ENCODE measurements around the gene SLC1A4.
"Not testable (repeated sequence)": the region's sequence is repeated elsewhere in the genome, so short reads cannot be mapped to it uniquely, and the experiment has no call there.

Gene SLC1A4

GRCh38 chr2:65030476-65031332, 41.5 kb downstream of the SLC1A4 start:
- DNase-seq = no peak

DNA sequence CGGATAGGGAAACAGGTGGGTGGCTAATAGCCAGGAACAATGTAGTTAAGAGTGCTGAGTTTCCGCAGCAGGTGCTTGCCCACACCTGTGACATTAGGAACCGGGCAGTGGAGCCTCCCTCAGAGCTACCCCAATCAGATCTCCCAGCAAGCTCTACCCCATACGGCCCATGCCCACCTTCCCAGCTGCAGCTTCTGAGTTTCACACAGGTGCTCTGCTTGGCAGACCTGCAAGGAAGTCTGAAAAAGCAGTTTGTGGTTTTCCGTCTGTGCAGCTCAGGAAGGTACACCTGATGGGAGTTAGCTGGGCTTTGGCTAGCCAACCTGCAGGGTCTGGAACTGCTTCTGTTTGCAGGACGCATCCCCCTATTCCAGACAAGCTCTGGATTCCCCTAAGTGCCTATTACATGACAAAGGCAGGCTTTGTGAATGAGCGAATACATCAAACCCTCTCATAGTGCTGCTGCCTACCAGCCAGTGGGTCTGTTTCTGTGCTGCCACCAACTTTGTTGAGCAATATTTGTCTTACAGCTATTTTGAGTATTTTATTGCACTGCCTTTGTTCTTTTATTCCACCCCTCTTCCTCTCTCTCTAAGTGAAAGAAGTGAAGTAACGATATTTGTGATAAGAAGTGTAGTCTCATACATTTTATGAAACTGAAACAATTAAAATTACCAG, 42.3 kb downstream of the SLC1A4 start:
- DNase-seq = peak; percentile 19

- no peak for DNase-seq
Measured at GRCh38 chr2:65032019-65032975, 43.1 kb downstream of the SLC1A4 start.

DNA sequence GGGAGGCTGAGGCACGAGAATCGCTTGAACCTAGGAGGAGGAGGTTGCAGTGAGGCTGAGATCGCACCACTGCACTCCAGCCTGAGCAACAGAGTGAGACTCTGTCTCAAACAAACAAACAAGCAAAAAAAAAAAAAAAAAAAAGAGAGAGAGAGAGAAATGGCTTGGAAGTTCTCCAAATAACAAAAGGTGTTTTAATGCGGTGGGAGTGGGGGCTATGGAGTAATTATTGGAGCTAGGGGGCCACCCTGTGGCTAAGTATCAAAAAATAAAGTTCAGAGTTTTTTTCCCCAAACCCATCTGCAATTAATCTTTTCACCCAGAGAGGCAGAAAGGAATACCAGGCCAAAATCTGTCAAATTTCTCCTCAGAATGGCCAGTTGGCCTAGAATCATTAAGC, 44.0 kb downstream of the SLC1A4 start:
- DNase-seq = no peak

DNA sequence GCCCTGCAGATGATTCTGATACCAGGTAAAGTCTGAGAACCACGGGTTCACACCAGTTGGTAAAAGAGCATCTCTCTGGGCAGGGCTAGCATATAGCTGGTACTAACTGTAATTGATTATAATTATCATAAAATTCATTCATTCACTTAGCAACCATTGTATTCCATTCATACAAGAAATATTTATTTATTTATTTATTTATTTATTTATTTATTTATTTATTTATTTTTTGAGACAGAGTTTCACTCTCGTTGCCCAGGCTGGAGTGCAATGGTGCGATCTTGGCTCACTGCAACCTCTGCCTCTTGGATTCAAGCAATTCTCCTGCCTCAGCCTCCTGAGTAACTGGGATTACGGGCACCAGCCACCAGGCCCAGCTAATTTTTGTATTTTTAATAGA, 44.5 kb downstream of the SLC1A4 start:
- DNase-seq = not testable (repeated sequence)

DNA sequence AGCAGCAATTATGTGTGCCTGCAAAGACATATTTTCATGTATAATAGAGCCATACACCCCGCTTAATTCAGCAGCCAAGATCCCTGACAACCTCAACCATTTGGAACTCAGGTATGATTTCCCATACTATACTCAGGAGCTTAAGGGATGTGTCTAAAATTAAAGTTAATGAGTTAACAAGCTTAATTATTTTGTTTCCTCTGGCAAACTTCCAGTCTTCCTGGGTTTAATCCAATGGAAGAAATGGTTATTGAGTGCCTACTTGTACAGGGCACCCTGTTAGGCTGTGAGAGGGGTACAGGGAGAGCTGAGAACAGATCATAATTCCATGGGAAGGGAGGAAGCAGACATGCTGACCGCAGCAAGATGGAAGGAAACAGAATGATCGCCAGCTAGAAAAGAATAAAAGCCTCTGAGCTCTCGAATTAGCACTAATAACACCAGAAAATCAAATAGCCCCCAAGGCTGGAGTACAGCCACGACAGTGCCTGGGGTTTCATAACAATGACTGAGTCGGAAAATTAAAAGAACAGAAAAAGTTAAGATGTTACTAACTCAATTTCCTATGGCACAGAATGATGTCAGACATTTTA, 46.2 kb downstream of the SLC1A4 start:
- DNase-seq = no peak

- no peak for DNase-seq
Measured at GRCh38 chr2:65037178-65037577, 48.0 kb downstream of the SLC1A4 start.

GRCh38 chr2:65039640-65040039, 50.4 kb downstream of the SLC1A4 start:
- DNase-seq = no peak

DNA sequence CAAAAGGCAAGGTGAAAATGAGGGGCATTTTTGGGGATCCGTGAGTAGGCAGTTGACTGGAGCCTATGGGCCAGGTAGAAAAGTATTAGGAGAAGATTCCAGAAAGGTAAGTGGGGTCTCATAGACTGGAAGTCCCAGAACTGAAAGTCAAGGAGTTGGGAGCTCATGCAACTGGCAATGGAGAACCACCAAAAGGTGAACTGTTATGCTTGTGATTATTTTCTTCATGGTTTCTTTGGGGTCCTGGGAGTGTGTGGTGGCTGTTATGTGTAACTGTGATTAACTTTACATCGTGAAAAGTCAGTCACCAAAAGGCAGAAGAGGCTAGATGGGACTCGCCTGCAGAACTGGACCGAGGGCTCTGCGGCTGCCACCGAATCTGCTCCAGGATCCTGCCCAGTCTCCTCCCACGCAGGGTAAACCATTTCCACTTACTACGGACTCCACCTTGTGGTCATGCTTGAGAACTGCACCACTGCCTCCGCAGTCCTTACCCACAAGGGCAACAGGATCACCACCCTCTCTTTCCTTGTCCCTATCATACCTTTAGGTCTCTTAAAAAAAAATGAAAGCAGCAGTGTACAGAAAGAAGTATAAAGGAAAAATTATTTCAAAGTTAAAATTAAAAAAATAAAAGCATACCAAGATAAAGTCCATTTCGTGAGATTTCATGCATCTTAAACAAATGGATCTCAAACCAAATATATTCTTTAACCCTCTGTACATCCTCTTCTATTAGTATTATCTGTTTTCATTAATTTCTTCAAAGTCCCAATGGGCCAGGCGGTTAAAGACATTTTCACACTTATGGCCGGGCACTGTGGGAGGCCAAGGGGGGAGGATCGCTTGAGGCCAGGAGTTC, 51.4 kb downstream of the SLC1A4 start:
- peak; percentile 77 for DNase-seq

- no peak for DNase-seq
Measured at GRCh38 chr2:65043001-65043400, 53.8 kb downstream of the SLC1A4 start.

GRCh38 chr2:65044097-65044735, 55.0 kb downstream of the SLC1A4 start:
- DNase-seq = no peak

DNA sequence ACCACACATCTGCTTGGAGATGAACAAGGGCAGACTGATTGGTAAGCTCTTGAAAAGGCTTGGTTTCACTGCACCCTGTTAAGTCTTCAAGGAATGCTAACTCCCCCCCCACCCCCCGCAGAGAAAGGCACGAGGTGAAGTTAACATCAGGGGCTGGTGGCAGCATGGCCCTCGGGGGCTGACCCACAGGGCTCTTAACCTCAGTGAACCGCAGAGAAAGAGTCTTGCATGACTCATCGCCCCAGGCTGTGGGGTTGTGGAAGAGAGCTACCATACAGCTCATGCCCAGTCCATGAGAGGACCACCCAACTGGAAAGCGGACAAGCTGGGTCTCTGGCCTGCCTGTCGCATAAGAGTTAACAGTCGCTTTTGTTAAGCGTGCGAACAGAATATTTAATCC, 56.5 kb downstream of the SLC1A4 start:
- DNase-seq = no peak

DNA sequence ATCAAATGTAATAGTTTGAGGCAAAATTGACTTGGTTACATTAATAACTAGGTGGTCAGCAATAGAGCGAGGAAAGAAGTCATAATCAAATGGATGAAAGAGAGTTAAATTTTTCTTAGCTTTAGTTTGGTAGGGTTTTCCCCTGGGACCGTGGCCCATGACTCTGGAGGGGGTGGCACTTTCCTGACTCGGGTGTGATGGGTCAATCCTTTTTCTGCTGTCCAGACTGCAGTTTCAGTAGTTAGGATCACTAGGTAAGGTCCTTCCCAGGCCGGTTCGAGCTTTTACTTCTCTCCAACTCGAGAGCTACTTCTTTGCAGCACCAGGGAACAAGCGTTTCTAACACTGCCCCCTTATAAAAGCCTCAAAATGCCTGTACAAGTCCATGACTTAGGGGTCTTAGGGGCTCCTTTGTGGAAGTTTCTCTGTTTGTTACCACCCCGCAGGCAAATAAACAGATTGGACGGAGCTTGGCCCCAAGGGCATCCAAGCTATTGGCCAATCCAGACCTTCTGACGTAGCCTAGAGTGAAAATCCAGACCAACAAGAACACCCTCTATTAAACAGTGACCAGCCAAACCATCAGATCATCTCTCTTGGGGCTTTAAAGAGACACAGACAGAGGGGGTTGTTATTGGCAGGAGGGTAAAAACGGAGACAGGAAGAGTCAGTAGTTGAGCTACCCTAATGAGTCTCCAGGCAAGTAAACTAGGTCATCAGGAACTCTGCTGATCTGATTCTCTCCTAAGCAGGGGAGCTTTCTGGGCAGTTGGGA, 57.6 kb downstream of the SLC1A4 start:
- no peak for DNase-seq

- no peak for DNase-seq
Measured at GRCh38 chr2:65049010-65049639, 59.9 kb downstream of the SLC1A4 start.

- no peak for DNase-seq
Measured at GRCh38 chr2:65050931-65051330, 61.7 kb downstream of the SLC1A4 start.

DNA sequence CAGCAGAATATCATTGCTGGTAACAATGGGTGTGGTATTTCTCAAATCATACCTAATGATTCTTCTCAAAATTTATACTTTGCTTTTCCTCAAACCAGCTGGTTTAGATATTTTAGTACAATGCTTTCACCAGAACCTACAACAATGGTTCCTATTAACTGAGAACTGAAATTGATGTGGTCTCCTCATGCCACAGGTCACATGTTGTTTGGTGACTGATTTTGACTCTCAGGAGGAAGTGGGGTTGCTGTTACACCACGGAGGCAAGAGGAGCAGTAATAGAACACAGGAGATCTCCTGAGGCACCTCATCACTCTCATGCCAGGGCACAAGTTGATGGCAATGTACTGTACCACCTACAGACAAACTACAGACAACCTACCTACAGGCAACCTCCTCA, 64.0 kb downstream of the SLC1A4 start:
- peak; percentile 55 for DNase-seq

- no peak for DNase-seq
Measured at GRCh38 chr2:65054749-65055421, 65.7 kb downstream of the SLC1A4 start.

- peak; percentile 63 for DNase-seq
Measured at GRCh38 chr2:65055422-65056214, 66.4 kb downstream of the SLC1A4 start.
